GM19463 (cell line): ENCODE results near the gene SASH1.

Experiments
- ATAC-seq: cut with Tn5 transposase; IDR thresholded peaks from one replicate; pipeline ENCODE4 v1.9.1; 2021; ENCODE audit warnings: mild to moderate bottlenecking, moderate library complexity; ENCODE audit not compliant: unreplicated experiment

The SASH1 gene

DNA sequence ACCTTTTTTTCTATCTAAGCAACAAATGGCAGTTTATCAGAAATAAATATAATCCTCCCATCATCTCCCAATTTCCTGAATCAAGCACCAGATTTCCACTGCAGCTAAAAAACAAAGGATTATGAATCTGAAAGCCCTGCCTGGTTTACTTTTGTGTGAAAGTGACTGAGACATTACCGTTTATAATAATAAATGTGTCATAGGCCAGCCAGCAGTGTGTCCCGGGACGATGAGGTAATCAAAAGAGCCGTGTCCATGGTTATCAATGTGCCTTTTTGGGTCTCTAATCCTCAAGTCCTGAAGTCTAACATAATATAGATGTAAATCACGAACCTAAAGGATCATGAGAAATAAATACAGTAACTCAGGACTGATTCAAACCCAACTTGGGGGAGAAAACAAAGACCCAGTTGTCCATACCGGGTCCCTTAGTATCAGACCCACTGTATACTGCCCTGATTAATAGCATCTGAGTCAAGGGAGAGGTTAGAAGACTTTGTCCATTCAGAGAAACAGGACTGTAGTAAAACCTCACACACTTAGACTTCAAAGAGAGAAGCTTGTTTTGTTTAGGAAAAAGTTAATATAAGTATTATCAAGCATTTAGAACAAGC lies 149.1 kb downstream of the SASH1 start:
- no peak for ATAC-seq

DNA sequence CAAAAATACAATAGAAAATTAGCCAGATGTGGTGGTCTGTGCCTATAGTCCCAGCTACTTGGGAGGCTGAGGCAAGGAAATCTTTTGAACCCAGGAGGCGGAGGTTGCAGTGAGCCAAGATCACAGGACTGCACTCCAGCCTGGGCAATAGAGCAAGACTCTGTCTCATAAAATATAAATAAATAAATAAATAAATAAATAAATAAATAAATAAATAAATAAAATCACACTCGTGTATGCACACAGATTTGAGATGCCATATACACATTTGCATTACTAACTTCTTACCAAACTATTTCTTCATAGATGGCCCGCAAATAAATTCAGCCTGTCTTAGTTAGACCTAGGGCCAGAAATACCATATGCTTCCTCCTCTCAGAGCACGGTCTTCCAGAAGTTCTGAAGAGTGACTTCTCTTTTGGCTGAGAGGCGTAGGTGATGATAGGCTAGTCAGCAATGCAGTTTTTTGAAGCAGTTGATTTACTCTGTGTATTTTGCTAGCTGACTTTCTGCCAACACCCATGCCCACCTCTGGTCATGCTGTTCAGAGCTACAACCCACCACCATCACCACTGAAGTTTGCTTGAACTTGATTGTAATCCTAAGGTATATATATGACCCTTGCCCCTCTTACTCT lies 150.1 kb downstream of the SASH1 start:
- no peak for ATAC-seq

DNA sequence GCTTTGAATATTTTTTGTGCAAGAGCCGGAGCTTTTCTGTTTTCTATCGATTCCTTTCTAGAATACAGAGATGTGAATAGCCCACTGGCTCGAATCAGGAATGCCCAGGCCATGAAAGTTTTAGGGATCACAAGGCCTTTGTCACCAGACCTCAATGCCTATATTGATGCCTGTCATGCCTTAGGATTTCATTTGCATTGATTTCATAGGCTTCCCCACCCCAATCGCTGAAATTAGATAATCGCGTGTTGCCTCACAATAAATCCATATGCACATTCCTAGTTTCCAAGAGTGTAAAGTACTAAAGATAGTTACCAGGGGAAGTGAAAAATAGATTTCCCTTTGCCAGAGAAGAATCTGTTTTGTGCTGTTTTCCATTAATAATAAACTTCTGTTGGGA lies 150.8 kb downstream of the SASH1 start:
- ATAC-seq, result no peak

DNA sequence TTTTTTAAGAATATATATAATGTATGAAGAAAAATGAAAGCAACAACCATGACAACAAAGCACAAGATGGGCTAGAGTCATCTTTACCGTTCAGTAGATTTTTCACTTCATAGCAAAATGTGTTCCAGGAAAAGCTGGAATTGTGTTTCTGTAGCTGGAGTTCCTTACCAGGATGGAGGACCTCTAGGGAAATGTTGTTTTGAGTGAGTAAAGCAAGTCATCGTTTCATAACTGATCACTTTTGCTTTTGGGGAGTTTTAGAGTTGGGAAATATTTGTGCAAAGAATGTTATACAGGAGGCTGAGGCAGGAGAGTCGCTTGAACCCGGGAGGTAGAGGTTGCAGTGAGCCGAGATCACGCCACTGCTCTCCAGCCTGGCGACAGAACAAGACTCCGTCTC lies 151.6 kb downstream of the SASH1 start:
- ATAC-seq, result no peak

DNA sequence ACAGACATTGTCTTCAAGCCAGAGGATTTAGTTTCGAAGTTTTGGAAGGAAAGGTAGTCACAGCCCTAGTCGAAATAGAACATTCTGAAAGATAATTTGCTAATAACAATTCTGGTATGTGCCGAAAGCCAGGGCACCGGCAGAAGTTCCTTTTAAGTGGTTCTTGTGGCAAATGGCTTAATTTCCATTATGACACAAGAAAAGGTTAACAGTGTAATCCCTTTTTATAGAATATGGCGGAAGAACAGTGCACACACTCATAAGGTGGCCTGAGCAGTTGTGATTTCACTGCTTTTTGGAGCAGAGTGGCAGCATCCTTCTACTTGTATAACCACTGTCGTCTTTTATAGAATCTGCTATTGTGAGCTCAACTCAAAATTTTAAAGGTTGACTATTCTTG lies 152.4 kb downstream of the SASH1 start:
- no peak for ATAC-seq

DNA sequence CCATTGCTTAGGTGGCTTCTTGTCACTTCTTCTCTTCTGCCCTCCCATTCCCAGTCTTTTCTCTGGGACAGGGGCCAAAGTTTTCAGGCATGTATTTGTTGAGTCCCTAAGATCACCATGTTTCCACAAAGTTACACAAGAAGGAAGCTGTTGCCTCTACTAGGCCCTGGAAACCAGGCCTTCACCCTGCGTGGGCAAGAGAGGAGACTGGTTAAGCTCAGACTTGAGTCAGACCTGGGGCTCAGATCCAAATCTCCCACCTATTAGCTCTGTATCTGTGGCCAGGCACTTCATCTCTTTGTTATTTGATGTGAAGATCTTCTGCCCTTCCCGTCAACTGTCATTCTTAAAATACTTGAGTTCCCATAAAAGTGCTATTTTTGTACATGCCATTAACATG lies 154.6 kb downstream of the SASH1 start:
- ATAC-seq, result no peak

DNA sequence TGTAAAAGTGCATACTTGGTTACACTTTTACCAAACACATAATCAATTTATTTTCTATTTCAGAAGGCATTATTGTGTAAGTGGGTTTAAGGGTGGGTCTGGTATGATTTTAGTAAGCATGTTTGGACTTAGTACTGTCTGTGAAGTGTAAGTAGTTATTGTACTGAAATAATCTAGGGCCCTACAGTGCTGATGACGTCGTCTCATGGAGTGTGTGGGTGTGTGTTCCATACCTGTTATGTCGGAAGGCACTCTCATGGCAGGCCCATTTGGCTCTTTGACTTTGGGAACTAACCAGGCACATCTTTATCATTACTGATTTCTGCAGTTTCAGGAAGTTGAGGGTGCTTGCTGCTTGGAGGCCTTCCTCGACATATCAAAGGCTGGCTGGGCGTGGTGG lies 155.1 kb downstream of the SASH1 start:
- ATAC-seq, result no peak

DNA sequence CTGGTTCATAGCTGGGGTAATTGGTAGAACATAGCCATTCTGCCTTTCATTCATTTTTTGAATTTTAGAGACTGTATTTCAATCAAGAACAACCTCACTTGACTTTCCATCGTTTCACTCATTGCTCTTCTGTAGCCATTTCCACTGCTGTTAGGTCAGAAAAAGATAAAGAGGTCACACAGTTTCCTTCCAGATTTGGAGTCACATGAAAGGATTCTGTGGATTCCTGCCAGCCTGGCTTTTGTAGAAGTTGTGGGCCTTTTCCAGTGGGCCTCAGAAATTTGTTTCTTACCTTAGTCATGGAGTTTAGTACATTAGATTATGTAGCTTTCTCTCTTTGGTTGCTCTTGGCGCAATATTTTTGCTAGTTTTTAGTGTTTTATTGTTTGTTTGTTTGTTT lies 157.8 kb downstream of the SASH1 start:
- ATAC-seq, result no peak

DNA sequence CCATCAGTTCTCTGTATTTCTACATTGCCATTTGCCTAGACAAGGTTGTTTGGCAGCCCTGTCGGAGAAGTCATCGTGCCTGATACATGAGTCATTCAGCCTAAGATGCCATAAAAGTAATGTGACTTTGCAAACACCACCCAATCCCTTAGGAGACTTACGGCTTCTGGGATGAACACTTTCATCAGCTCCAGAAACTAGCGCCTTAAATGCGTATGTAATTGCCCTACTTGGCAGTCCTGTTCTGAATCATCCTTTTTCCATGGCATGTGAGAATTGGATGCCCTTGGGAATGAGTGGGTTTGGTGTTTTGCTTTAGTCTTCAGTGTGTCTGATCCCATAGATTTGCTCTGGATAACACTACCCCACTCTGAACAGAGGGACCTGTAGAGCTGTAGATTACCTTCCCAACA lies 158.5 kb downstream of the SASH1 start:
- no peak for ATAC-seq

DNA sequence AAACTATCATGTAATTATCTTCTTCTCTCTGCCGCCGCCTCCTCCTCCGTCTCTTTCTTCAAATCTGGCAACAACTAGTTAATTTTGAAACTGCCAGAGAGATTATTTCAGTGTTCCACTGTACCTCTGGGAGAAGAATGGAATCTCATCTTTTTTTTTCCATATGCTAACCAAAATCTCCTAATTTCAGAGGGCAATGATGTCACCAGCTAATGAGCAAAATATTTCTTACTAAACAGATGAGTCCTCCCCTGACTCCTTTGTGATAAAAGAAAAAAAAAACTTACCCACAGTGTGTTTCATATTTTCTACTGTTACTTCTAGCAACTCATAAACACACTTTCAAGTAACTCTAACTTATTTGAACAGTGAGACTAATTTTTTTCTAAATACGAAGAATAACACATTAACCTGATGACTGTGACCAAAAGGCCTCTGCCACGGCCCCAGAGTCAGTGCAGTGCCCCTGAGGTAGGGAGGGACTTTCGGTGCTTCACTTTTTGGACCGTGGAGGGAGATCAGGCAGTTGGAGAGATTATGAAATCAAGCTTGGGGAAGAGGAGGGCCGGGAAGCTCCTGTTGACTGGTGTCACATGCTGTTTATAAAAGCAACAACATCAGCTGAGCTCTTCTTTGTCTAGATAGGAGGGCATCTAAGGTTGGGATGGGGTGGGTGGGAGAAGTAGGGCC lies 159.6 kb downstream of the SASH1 start:
- ATAC-seq, result no peak

DNA sequence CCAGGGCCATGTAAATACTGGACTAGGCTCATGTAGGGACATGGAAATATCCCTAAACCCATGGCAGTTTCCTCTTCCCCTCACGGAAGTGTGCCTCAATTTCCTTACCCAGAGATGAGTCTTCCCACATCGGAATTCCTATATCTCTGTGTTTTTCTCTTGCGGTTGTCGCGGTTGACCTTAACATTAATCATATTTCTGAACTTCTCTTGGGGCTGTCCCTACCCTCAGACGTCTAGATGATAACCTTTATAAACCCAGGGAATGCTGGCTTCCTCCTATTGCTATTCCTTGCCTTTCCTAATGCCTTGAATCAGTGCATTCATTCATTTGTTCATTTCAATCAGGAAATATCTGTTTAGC lies 160.1 kb downstream of the SASH1 start:
- ATAC-seq, result no peak

DNA sequence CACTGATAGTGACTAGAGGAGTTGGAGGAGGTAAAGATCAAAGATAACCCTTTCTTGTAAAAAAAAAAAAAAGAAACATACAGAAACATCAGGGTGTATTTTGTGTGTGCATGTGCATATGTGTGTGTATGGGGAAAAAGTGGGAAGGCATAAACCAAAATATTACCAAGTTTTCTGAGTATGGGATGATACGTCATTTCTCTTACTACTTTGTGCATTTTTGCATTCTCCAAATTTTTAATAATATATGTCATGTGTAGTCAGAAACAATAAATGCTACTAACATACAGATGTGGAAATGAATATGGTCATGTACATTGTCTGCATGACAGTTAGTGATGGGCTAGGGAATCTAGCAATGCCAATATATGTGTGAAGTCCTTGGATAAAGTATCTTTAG lies 161.1 kb downstream of the SASH1 start:
- no peak for ATAC-seq

DNA sequence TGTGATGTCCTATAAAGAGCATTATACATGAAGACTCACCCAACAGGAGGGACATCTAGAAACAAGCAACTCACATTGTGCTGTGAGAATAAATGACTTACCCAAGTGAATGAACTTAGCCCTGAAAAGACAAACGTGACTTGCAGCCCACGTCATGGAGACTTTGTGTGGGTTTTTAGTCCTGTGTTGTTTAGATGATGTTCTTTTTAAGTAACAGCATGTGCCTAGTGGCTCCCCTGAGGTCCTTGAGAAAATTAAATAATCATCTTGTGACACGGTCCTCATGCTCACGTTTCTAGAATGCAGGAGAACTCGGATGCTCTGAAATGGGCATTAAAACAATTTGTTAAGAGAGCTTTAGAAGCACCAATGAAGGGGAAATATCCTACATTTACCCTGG lies 165.1 kb downstream of the SASH1 start:
- ATAC-seq, result no peak

DNA sequence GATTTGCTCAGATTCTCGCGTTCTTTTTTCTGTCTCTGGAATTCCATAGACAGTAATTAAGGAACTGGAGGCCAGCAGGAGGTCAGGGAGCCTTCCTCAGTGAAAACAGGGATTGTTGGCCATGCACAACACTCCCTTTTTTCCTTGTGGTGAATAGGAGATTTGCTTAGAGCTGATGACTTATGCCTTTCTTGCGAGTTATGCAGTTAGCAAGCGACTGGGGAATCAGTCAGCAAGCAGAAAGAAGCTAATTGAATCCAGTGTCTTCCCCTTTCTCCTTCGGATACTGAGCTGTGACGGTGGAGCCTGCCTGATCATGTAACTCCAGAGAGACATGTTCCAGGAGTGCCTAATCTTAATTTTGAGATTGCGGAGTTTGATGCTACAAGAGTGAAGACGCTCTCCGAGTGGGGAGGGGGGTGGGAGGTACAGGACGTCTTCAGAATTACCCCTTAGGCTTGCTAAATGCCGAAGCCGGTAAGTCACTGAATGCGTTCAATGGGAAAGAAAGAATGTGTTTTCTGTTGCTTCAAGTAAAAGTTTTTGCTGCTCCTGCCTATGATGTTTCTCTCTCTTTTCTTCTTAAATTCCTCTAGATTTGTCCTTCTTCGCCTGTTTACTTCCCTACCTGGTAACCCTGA lies 165.9 kb downstream of the SASH1 start:
- no peak for ATAC-seq

DNA sequence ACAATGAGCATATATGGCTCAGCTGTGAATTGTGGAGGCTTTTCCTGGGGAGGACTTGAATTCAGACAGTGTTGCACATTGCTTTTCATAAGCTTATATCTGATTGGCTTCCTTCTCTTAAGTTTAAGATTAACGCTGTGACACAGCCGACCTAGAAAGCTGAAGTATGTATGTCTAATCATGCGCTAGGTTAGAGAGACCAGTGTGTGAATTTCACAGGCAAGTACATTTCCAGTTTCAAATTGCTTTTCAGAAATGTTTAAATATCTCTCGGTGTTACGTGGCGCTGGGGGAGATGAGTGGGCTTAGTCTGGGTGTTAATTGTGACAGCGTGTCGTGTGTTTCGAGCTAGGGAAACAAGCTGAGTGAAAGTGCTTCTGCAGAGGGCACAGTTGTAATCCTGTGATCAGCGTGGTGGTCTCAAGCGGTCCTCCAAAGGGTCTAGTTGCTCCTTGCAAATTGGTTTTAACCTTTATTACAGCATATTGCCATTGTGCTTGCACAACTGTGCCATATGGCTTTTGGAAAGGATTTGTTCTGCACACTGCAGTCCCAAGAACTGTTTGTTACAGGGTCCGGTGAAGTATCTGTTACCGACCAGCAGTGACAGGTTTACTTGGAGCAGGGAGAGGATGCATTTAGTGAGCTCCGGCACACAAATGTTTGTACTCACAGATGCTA lies 166.6 kb downstream of the SASH1 start:
- ATAC-seq, result no peak

DNA sequence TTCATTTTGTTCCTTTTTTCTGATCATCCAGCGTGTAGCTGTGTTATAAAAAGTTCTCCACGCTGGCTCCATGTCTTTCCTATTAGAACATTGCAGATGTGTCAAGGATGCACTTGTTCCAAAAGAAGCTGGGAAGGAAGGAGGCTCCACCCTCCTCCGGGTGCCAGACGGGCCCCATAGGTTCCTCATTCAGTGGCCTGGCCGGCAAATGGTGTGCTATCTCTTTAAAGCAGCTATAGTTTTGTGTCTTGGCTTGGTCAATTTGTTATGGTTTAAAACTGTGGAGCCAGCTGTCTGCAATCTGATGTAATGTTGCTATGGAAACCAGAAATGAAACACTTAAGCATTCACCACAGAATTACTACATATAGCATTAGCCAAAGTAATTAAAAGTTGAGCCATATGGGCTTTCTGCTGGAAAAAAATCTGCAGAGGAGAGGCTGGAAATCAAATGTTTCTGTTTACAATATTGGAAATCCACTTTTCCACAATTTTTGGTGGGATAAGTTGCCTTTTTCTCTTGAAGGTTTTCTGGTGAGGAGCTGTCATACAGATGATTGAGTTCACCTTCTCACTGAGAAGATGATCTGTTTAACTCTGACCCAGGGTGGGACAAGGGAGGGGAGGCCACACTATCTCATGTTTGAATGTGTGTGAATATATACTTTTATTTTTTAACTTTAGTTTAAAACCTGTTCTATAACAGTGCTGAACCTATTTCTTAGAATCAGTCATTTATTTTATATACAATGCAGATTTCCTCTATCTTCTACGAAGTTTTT lies 167.4 kb downstream of the SASH1 start:
- peak; percentile 95 for ATAC-seq

DNA sequence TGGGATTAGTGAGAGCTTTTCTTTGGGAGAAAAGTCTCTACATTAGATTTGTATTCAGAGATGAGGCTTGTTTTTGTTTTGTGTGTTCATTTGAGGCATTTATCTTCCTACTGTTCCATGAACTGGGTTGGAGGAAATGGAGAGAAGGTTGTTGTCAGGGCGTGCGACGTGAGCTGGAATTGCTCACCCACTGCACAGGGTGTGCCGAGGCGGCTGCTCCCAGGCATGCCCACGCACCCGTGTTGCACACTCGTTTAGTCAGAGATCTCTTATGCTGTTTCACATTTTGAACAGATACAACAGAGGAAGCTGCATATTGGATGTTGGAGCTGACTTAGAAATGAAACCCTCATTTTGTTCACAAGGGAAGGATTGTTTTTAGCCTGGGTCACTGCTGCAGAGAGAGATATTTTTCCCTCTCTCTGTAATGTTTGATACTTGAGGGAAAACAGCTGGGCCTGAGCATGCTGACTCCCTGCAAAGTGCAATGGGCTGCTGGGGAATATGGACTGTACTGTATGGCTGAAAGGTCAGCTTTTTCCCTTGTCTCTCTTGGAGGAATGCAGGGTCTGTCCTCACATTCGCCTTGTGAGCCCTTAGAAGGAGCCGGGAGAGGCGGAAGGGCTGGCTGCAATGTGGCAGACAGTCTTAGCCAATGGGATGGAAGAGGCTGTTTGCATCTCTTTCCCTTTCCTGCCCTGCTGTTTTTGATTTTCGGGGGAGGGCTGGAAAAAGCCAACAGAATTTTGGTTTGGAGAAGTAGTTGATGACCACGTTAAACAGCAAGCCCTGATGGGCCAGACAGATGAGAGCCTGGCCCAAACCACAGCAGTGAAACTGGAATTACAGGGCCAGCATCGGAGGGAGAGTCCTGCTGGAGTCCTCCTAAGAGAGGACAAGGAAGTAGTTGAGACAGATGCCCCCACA lies 170.8 kb downstream of the SASH1 start:
- ATAC-seq, result no peak

DNA sequence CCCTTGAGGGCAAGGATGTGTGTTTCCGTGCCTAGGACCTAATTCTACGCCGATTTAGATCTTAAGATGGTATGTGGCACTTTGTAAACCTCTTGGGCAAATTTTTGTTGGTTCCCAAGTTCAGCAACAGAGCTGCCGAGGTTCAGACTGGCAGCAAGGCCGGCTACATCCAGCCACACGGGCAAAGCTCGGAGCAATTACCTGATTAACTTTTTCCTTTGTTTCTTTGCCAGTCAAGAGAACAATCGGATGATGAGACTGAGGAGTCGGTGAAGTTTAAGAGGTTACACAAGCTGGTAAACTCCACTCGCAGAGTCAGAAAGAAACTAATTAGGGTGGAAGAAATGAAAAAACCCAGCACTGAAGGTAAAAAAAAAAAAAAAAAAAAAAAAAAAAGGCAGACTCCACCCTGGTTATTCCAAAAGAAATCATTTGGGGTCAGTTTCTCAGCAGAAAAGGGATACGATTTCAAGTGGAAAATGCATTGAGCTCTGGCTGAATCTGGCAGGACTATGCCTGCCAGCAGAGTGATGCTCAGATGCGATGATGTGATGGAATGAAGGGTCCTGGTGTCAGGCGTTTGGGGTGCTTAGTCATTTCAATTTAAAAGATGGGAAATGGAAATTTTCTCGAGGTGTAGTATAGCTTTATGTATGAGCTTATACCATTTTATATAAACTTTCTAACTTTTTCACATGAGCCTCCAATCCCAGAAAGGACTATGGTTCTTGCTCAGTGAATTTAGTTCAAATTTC lies 171.6 kb downstream of the SASH1 start:
- ATAC-seq, result no peak

DNA sequence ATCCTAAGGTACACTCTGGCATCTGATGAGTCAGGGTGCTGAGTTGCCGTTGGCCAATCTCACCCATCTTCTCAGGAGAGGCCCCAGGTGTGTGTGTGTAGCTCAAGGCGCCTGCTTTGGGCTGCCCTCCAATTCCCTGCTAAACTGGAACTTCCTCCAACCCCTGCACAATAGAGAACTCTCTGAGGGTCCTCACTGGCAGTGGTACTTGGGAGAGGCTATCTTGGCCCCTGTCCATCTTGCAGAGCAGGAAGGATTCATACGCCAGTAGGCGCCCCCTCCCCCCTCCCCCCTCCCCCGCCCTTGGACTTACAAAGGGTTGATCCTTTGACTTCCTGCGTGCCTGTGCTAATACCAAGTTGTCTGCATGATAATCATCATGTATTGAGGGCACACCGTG lies 173.6 kb downstream of the SASH1 start:
- ATAC-seq, result no peak
